Peyer's patch (tissue), 4 donors: ENCODE measurements around the gene PHPT1.

Experiments
- CTCF ChIP-seq, 6 experiments: fragments of 450-650 bp in 4 of 6; fragments of 200-600 bp in 2 of 6; sonication (generic) in 1 of 6; IDR thresholded peaks; one replicate each; pipeline ENCODE4 v1.5.1; 2017 to 2019; ENCODE audit warnings: antibody characterized with exemption in 6 of 6, mild to moderate bottlenecking in 3 of 6, moderate library complexity in 1 of 6
- POLR2A ChIP-seq, 2 donors: fragments of 450-650 bp; IDR thresholded peaks; one replicate each; pipeline ENCODE4 v1.5.1; 2017; ENCODE audit warnings: antibody characterized with exemption in 2 of 2, mild to moderate bottlenecking in 2 of 2, moderate library complexity in 2 of 2

GRCh38 chr9:136840140-136840876 is 8.9 kb upstream of the PHPT1 start:
- TF ChIP-seq CTCF (IDR thresholded peaks at IDR 0.05) (no peak), POLR2A (IDR thresholded peaks at IDR 0.05) (no peak)
